GM19035 (cell line): ENCODE measurements around the gene OS9.
"Not testable (repeated sequence)": the region's sequence is repeated elsewhere in the genome, so short reads cannot be mapped to it uniquely, and the experiment has no call there.

Experiments used
- ATAC-seq: cut with Tn5 transposase; IDR thresholded peaks from one replicate; pipeline ENCODE4 v1.9.1; 2021; ENCODE audit not compliant: unreplicated experiment

Gene OS9

GRCh38 chr12:57693317-57693658 lies 644 bp upstream of the OS9 start:
- no peak for ATAC-seq

GRCh38 chr12:57694459-57695019 lies 607 bp downstream of the OS9 start:
- no peak for ATAC-seq

GRCh38 chr12:57695770-57696432 lies 2.0 kb downstream of the OS9 start:
- ATAC-seq: no peak

GRCh38 chr12:57697076-57697475 lies 3.1 kb downstream of the OS9 start:
- ATAC-seq: no peak

GRCh38 chr12:57698414-57698813 lies 4.5 kb downstream of the OS9 start:
- ATAC-seq: no peak

GRCh38 chr12:57700317-57700716 lies 6.4 kb downstream of the OS9 start:
- ATAC-seq: no peak

- no peak for ATAC-seq
Measured at GRCh38 chr12:57707250-57707649, 13.3 kb downstream of the OS9 start.

- no peak for ATAC-seq
Measured at GRCh38 chr12:57708296-57708695, 14.4 kb downstream of the OS9 start.

GRCh38 chr12:57712701-57713100 lies 18.8 kb downstream of the OS9 start:
- ATAC-seq: no peak

GRCh38 chr12:57713209-57713608 lies 19.3 kb downstream of the OS9 start:
- no peak for ATAC-seq

- ATAC-seq: not testable (repeated sequence)
Measured at GRCh38 chr12:57715036-57715748, 21.3 kb downstream of the OS9 start.

- no peak for ATAC-seq
Measured at GRCh38 chr12:57715786-57716185, 21.9 kb downstream of the OS9 start.

GRCh38 chr12:57716305-57716704 lies 22.4 kb downstream of the OS9 start:
- ATAC-seq: no peak

- ATAC-seq: no peak
Measured at GRCh38 chr12:57717131-57717530, 23.2 kb downstream of the OS9 start.

GRCh38 chr12:57717846-57718640 lies 24.1 kb downstream of the OS9 start:
- ATAC-seq: no peak

- no peak for ATAC-seq
Measured at GRCh38 chr12:57718641-57719528, 25.0 kb downstream of the OS9 start.

GRCh38 chr12:57719777-57720605 lies 26.1 kb downstream of the OS9 start:
- ATAC-seq: no peak

GRCh38 chr12:57720606-57721595 lies 27.0 kb downstream of the OS9 start:
- ATAC-seq: no peak
